Central memory CD4-positive, alpha-beta T cell (primary cell): ENCODE data around the gene GRHL1.
"Not testable (repeated sequence)": the region's sequence is repeated elsewhere in the genome, so short reads cannot be mapped to it uniquely, and the experiment has no call there.

Experiments used
- DNase-seq: peaks from one replicate; pipeline ENCODE4 v3.0.0; 2022

Gene GRHL1

GRCh38 chr2:10030311-10030736, 78.8 kb downstream of the GRHL1 start:
- no peak for DNase-seq

GRCh38 chr2:10030798-10031197, 79.3 kb downstream of the GRHL1 start:
- DNase-seq: not testable (repeated sequence)

GRCh38 chr2:10031886-10032745, 80.6 kb downstream of the GRHL1 start:
- DNase-seq: no peak

GRCh38 chr2:10032746-10033105, 81.2 kb downstream of the GRHL1 start:
- no peak for DNase-seq

- no peak for DNase-seq
Measured at GRCh38 chr2:10033251-10034006, 81.9 kb downstream of the GRHL1 start.

- DNase-seq: no peak
Measured at GRCh38 chr2:10034333-10035052, 83.0 kb downstream of the GRHL1 start.

- DNase-seq: no peak
Measured at GRCh38 chr2:10035053-10035422, 83.5 kb downstream of the GRHL1 start.

- DNase-seq: no peak
Measured at GRCh38 chr2:10035633-10036032, 84.1 kb downstream of the GRHL1 start.

- peak; percentile 32 for DNase-seq
Measured at GRCh38 chr2:10036095-10036884, 84.8 kb downstream of the GRHL1 start.

- no peak for DNase-seq
Measured at GRCh38 chr2:10038123-10038522, 86.6 kb downstream of the GRHL1 start.

GRCh38 chr2:10038716-10039115, 87.2 kb downstream of the GRHL1 start:
- DNase-seq: no peak

- no peak for DNase-seq
Measured at GRCh38 chr2:10039658-10040410, 88.3 kb downstream of the GRHL1 start.

- no peak for DNase-seq
Measured at GRCh38 chr2:10041711-10042110, 90.2 kb downstream of the GRHL1 start.

- peak; percentile 53 for DNase-seq
Measured at GRCh38 chr2:10042301-10043161, 91.0 kb downstream of the GRHL1 start.

GRCh38 chr2:10043256-10043905, 91.9 kb downstream of the GRHL1 start, which contains the start of gene KLF11:
Gene KLF11, plus strand, starts transcription at chr2:10043550. Its CDS starts 167 bp downstream, at chr2:10043717.
- DNase-seq: peak; percentile 78

GRCh38 chr2:10043906-10044601, 92.6 kb downstream of the GRHL1 start:
- DNase-seq: peak; percentile 97

- no peak for DNase-seq
Measured at GRCh38 chr2:10045561-10046355, 94.3 kb downstream of the GRHL1 start.

- no peak for DNase-seq
Measured at GRCh38 chr2:10046931-10047330, 95.4 kb downstream of the GRHL1 start.
